ENCODE measurements around the gene TBC1D5.

Gene TBC1D5

GRCh38 chr3:17390785-17391184, 351.6 kb downstream of the TBC1D5 start:
- Histone ChIP-seq H3K4me3 (ENCODE audit: low read depth in 1 of 2, low read length in 2 of 2) (no peak overlapping the region), H3K9ac (ENCODE audit: low read length) (no peak overlapping the region), H3K4me1 (ENCODE audit: insufficient read depth, low read length) (no peaks in the 10 kb centered on the region), H3K27me3 (ENCODE audit: control insufficient read depth in 1 of 2, insufficient read depth in 2 of 2, low read length in 2 of 2) (no peaks in the 10 kb centered on the region), H3K27ac (ENCODE audit: low read depth, low read length) (no peak overlapping the region), H3K9me3 (ENCODE audit: low read length) (no peaks in the 10 kb centered on the region), H3K36me3 (ENCODE audit: insufficient read depth, low read length) (peaks cover 3% of the 10 kb centered on the region)

GRCh38 chr3:17387108-17387507, 355.3 kb downstream of the TBC1D5 start:
- Histone ChIP-seq H3K27ac (ENCODE audit: low read depth, low read length) (no peak overlapping the region), H3K4me3 (ENCODE audit: low read depth in 1 of 2, low read length in 2 of 2) (no peak overlapping the region), H3K27me3 (ENCODE audit: control insufficient read depth in 1 of 2, insufficient read depth in 2 of 2, low read length in 2 of 2) (no peaks in the 10 kb centered on the region), H3K36me3 (ENCODE audit: insufficient read depth, low read length) (peaks cover 3% of the 10 kb centered on the region), H3K9ac (ENCODE audit: low read length) (no peak overlapping the region), H3K4me1 (ENCODE audit: insufficient read depth, low read length) (no peaks in the 10 kb centered on the region), H3K9me3 (ENCODE audit: low read length) (no peaks in the 10 kb centered on the region)

DNA sequence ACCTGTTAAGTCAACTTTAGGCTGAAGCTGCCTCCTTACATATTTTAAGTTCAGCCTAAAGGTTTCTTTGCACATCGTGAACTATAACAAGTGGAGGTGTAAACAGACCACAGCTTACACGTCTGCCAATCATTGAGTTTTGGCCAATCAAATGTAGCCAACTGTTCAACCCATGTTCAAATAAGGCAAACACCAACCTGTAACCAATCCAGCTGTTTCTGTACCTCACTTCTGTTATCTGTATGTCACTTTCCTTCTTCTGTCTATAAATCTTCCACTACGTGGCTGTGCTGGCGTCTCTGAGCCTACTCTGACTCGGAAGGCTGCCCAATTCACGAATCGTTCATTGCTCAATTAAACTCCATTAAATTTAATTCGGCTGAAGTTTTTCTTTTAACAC, 356.0 kb downstream of the TBC1D5 start:
- Histone ChIP-seq H3K4me3 (ENCODE audit: low read depth in 1 of 2, low read length in 2 of 2) (no peak overlapping the region), H3K27ac (ENCODE audit: low read depth, low read length) (no peak overlapping the region), H3K9me3 (ENCODE audit: low read length) (no peaks in the 10 kb centered on the region), H3K27me3 (ENCODE audit: control insufficient read depth in 1 of 2, insufficient read depth in 2 of 2, low read length in 2 of 2) (no peaks in the 10 kb centered on the region), H3K4me1 (ENCODE audit: insufficient read depth, low read length) (no peaks in the 10 kb centered on the region), H3K36me3 (ENCODE audit: insufficient read depth, low read length) (peaks cover 3% of the 10 kb centered on the region), H3K9ac (ENCODE audit: low read length) (no peak overlapping the region)

DNA sequence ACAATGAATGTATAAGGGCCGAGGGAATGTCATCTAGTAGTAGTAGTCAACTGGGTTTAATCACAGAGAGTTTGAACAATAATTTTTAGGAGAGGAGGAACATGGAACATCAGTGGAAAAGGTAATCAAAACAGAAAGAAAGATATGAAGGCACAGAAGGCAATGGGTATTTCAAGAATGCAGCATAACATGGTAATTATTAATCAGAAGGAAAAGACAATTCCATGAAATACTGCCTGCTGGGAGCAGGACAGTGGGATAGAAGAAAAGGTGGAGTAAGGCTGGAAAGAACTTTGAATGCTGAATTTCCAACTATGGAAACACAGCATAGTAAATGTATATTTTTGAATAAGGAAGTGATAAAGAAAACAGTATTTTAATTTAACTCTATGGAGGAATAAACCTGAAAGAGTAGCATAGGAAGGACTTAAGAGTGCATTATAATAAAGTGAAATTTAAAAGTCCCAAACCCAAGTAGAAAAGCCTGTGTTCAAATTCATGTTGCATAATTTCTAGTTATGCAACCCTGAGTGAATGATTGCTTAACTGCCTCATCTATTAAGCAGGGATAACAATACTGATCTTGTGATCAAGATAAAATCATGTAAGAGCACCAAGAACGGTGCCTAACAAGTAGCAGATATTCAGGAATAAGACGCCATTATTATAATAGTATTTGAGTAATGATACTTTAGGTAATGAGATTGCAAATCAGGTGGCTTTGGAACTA, 357.7 kb downstream of the TBC1D5 start:
- Histone ChIP-seq H3K36me3 (ENCODE audit: insufficient read depth, low read length) (no peaks in the 10 kb centered on the region), H3K4me1 (ENCODE audit: insufficient read depth, low read length) (no peaks in the 10 kb centered on the region), H3K9ac (ENCODE audit: low read length) (no peak overlapping the region), H3K4me3 (ENCODE audit: low read depth in 1 of 2, low read length in 2 of 2) (no peak overlapping the region), H3K27ac (ENCODE audit: low read depth, low read length) (no peak overlapping the region), H3K9me3 (ENCODE audit: low read length) (no peaks in the 10 kb centered on the region), H3K27me3 (ENCODE audit: control insufficient read depth in 1 of 2, insufficient read depth in 2 of 2, low read length in 2 of 2) (no peaks in the 10 kb centered on the region)

GRCh38 chr3:17373304-17373703, 369.1 kb downstream of the TBC1D5 start:
- no peak overlapping the region for H3K4me3 ChIP-seq (ENCODE audit: low read depth in 1 of 2, low read length in 2 of 2)
- no peaks in the 10 kb centered on the region for H3K9me3 ChIP-seq (ENCODE audit: low read length)
- H3K36me3 ChIP-seq (ENCODE audit: insufficient read depth, low read length): no peaks in the 10 kb centered on the region
- H3K27ac ChIP-seq (ENCODE audit: low read depth, low read length): no peak overlapping the region
- H3K4me1 ChIP-seq (ENCODE audit: insufficient read depth, low read length): no peaks in the 10 kb centered on the region
- no peak overlapping the region for H3K9ac ChIP-seq (ENCODE audit: low read length)
- no peaks in the 10 kb centered on the region for H3K27me3 ChIP-seq (ENCODE audit: control insufficient read depth in 1 of 2, insufficient read depth in 2 of 2, low read length in 2 of 2)

DNA sequence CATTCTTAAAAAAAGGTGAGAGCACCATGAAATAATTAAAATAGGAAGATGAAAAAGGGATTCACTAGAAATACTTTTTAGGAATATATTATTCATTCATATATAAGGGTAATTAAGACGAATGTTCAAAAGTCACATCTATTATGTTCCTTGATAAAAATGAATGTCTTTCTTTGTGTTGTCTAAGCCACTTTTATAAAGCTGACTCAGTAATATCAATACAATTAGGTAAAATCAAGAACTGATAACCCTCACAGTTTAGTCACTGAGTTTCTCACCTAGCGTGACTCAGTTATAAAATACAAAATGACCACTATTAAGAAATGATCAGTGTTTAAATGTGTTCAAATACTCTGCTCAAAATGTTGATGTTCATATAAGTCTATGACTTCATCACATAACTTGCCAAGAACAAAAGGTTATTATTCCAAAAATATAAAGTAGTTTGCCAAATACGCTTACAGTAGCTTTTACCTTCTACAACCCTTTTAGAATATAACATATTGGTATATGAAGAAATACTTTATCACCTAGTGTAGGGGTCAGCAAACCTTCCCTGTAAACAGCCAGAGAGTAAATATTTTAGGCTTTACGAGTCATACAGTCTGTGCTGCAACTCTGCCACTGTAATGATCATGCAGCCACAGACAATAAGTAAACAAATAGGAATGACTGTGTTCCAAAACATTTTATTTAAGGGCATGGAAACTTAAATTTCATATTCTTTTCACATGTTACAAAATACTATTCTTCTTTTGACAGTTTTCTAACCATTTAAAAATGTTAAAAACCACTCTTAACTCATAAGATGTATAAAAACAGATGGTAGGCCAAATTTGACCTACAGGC, 369.8 kb downstream of the TBC1D5 start:
- no peaks in the 10 kb centered on the region for H3K4me1 ChIP-seq (ENCODE audit: insufficient read depth, low read length)
- H3K4me3 ChIP-seq (ENCODE audit: low read depth in 1 of 2, low read length in 2 of 2): no peak overlapping the region
- H3K27ac ChIP-seq (ENCODE audit: low read depth, low read length): no peak overlapping the region
- no peaks in the 10 kb centered on the region for H3K9me3 ChIP-seq (ENCODE audit: low read length)
- no peaks in the 10 kb centered on the region for H3K27me3 ChIP-seq (ENCODE audit: control insufficient read depth in 1 of 2, insufficient read depth in 2 of 2, low read length in 2 of 2)
- no peak overlapping the region for H3K9ac ChIP-seq (ENCODE audit: low read length)
- no peaks in the 10 kb centered on the region for H3K36me3 ChIP-seq (ENCODE audit: insufficient read depth, low read length)

GRCh38 chr3:17369973-17370372, 372.5 kb downstream of the TBC1D5 start:
- H3K4me3 ChIP-seq (ENCODE audit: low read depth in 1 of 2, low read length in 2 of 2): no peak overlapping the region
- no peak overlapping the region for H3K9ac ChIP-seq (ENCODE audit: low read length)
- no peaks in the 10 kb centered on the region for H3K9me3 ChIP-seq (ENCODE audit: low read length)
- H3K36me3 ChIP-seq (ENCODE audit: insufficient read depth, low read length): no peaks in the 10 kb centered on the region
- H3K27ac ChIP-seq (ENCODE audit: low read depth, low read length): no peak overlapping the region
- no peaks in the 10 kb centered on the region for H3K4me1 ChIP-seq (ENCODE audit: insufficient read depth, low read length)
- no peaks in the 10 kb centered on the region for H3K27me3 ChIP-seq (ENCODE audit: control insufficient read depth in 1 of 2, insufficient read depth in 2 of 2, low read length in 2 of 2)

- Histone ChIP-seq H3K9ac (ENCODE audit: low read length) (no peak overlapping the region), H3K27ac (ENCODE audit: low read depth, low read length) (no peak overlapping the region), H3K27me3 (ENCODE audit: control insufficient read depth in 1 of 2, insufficient read depth in 2 of 2, low read length in 2 of 2) (no peaks in the 10 kb centered on the region), H3K4me1 (ENCODE audit: insufficient read depth, low read length) (no peaks in the 10 kb centered on the region), H3K9me3 (ENCODE audit: low read length) (no peaks in the 10 kb centered on the region), H3K4me3 (ENCODE audit: low read depth in 1 of 2, low read length in 2 of 2) (no peak overlapping the region), H3K36me3 (ENCODE audit: insufficient read depth, low read length) (no peaks in the 10 kb centered on the region)
Observed at GRCh38 chr3:17367171-17367570, 375.3 kb downstream of the TBC1D5 start.

- no peaks in the 10 kb centered on the region for H3K27me3 ChIP-seq (ENCODE audit: control insufficient read depth in 1 of 2, insufficient read depth in 2 of 2, low read length in 2 of 2)
Observed at GRCh38 chr3:17360991-17361390, 381.4 kb downstream of the TBC1D5 start.

GRCh38 chr3:17359911-17360310, 382.5 kb downstream of the TBC1D5 start:
- Histone ChIP-seq H3K9ac (ENCODE audit: low read length) (no peak overlapping the region), H3K4me3 (ENCODE audit: low read depth in 1 of 2, low read length in 2 of 2) (no peak overlapping the region), H3K27me3 (ENCODE audit: control insufficient read depth in 1 of 2, insufficient read depth in 2 of 2, low read length in 2 of 2) (no peaks in the 10 kb centered on the region), H3K9me3 (ENCODE audit: low read length) (no peaks in the 10 kb centered on the region), H3K27ac (ENCODE audit: low read depth, low read length) (no peak overlapping the region), H3K4me1 (ENCODE audit: insufficient read depth, low read length) (no peaks in the 10 kb centered on the region), H3K36me3 (ENCODE audit: insufficient read depth, low read length) (no peaks in the 10 kb centered on the region)

More at GRCh38 chr3:17360991-17361390, 381.4 kb downstream of the TBC1D5 start:
- H3K4me1 ChIP-seq (ENCODE audit: insufficient read depth, low read length): no peaks in the 10 kb centered on the region
- no peaks in the 10 kb centered on the region for H3K9me3 ChIP-seq (ENCODE audit: low read length)
- no peak overlapping the region for H3K27ac ChIP-seq (ENCODE audit: low read depth, low read length)
- H3K9ac ChIP-seq (ENCODE audit: low read length): no peak overlapping the region
- no peak overlapping the region for H3K4me3 ChIP-seq (ENCODE audit: low read depth in 1 of 2, low read length in 2 of 2)
- no peaks in the 10 kb centered on the region for H3K36me3 ChIP-seq (ENCODE audit: insufficient read depth, low read length)

DNA sequence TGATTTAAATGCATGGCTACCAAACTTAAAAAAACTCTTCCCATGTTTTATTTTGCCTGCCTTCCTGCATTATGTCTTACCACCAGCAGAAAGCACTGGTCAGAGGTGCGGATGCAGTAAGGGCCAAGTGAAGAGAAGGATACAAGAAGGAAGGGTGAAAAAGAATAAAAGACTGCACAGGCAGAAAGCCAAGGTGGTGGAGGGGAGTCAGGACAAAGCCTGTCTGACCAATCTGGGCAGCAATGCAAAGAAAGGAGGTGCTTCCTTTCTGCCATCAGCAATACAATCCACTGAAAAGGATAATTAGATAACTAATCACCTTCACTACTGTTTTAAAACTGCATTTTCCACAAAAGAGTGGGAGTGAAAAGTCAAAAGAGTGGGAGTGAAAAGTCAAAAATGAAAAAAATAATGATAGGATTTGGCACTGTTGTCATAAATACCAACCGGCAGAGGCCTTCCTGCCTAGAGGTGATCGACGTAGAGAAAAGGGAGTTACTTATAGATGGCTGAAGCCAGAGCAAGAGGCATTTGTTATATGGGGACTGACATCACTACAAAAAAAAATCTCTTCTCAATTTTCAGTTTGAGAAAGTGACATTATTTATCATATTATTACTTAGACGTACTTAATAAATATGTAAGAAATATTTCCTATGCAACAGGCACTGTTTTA, 385.3 kb downstream of the TBC1D5 start:
- H3K4me3 ChIP-seq (ENCODE audit: low read depth in 1 of 2, low read length in 2 of 2): no peak overlapping the region
- H3K9me3 ChIP-seq (ENCODE audit: low read length): no peaks in the 10 kb centered on the region
- no peaks in the 10 kb centered on the region for H3K4me1 ChIP-seq (ENCODE audit: insufficient read depth, low read length)
- H3K27me3 ChIP-seq (ENCODE audit: control insufficient read depth in 1 of 2, insufficient read depth in 2 of 2, low read length in 2 of 2): no peaks in the 10 kb centered on the region
- no peak overlapping the region for H3K9ac ChIP-seq (ENCODE audit: low read length)
- H3K27ac ChIP-seq (ENCODE audit: low read depth, low read length): no peak overlapping the region
- no peaks in the 10 kb centered on the region for H3K36me3 ChIP-seq (ENCODE audit: insufficient read depth, low read length)

Measured in muscle layer of colon (tissue), 2 donors.